LNCAP (cell line): Measurements from ENCODE around the gene ALPI.

Source experiments
- CTCF ChIP-seq: fragments of 450-650 bp; IDR thresholded peaks from 2 replicates; pipeline ENCODE4 v1.5.1; 2017; ENCODE audit warnings: mild to moderate bottlenecking

Gene ALPI

GRCh38 chr2:232448304-232448690 is 7.7 kb upstream of the ALPI start:
- TF ChIP-seq CTCF, result no peak

GRCh38 chr2:232449964-232450363 is 6.0 kb upstream of the ALPI start:
- TF ChIP-seq CTCF, result no peak

GRCh38 chr2:232454630-232455029 is 1.3 kb upstream of the ALPI start:
- TF ChIP-seq CTCF, result no peak

- no peak for TF ChIP-seq CTCF
Observed at GRCh38 chr2:232456296-232457120, 555 bp downstream of the ALPI start.

- no peak for TF ChIP-seq CTCF
Observed at GRCh38 chr2:232457121-232458011, 1.4 kb downstream of the ALPI start.

GRCh38 chr2:232458051-232458660 is 2.2 kb downstream of the ALPI start:
- no peak for TF ChIP-seq CTCF

- TF ChIP-seq CTCF, result no peak
Observed at GRCh38 chr2:232458661-232459418, 2.9 kb downstream of the ALPI start.
